ENCODE data around the gene MMP1.

DNA sequence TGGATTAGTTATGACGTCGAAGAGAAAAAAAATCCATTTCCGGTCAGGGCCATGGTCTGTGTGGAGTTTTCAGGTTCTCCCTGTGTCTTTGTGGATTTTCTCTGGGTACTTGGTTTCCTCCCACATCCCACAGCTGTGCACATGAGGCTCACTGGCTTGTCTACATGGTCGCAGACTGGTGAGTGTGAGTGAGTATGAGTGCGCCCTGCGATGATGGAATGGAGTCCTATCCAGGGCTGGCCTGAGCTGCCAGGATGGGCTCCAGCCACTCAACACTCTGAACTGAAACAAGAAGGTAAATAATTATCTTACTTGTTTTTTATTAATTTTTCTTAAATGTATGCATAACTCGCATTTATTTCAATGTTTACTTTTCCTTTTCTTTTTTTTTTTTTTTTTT, 34.7 kb upstream of the MMP1 start:
- TF ChIP-seq, protein P1, sequence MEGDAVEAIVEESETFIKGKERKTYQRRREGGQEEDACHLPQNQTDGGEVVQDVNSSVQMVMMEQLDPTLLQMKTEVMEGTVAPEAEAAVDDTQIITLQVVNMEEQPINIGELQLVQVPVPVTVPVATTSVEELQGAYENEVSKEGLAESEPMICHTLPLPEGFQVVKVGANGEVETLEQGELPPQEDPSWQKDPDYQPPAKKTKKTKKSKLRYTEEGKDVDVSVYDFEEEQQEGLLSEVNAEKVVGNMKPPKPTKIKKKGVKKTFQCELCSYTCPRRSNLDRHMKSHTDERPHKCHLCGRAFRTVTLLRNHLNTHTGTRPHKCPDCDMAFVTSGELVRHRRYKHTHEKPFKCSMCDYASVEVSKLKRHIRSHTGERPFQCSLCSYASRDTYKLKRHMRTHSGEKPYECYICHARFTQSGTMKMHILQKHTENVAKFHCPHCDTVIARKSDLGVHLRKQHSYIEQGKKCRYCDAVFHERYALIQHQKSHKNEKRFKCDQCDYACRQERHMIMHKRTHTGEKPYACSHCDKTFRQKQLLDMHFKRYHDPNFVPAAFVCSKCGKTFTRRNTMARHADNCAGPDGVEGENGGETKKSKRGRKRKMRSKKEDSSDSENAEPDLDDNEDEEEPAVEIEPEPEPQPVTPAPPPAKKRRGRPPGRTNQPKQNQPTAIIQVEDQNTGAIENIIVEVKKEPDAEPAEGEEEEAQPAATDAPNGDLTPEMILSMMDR (IDR thresholded peaks at IDR 0.05): no peak
- no peak for TF ChIP-seq POLR2A (IDR thresholded peaks at IDR 0.05)
